Activated CD4-positive, alpha-beta T cell treated with anti-CD3 and anti-CD28 coated beads, Interleukin-10, Interleukin-2, amounts not matched to agents 100 ng/mL and 50 ng/mL, durations not matched to agents 16 hours and 8 hours (primary cell): ENCODE data around the gene RTN4RL1.
A peak's percentile ranks its signal among the peaks of the same experiment; 100 is the strongest.

ENCODE experiments used
- DNase-seq: peaks from one replicate; pipeline ENCODE4 v3.0.0-alpha.2; 2020

RTN4RL1 gene

DNA sequence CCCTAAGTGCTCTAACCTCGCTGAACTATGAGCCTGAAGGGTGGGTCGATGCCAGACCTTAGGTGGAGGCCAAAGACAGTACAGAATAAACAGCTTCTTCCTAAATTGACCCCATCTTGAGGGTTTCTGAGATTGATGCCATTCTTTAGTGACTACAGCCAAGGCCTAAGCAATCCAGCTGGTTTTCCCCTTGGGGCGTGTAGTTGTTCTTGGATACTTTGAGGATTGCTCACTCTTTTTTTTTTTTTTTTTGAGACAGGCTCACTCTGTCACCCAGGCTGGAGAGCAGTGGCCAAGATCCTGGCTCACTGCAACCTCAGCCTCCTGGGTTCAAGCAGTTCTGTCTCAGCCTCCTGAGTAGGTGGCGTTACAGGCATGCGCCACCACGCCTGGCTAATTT, 18.7 kb upstream of the RTN4RL1 start:
- no peak for DNase-seq

DNA sequence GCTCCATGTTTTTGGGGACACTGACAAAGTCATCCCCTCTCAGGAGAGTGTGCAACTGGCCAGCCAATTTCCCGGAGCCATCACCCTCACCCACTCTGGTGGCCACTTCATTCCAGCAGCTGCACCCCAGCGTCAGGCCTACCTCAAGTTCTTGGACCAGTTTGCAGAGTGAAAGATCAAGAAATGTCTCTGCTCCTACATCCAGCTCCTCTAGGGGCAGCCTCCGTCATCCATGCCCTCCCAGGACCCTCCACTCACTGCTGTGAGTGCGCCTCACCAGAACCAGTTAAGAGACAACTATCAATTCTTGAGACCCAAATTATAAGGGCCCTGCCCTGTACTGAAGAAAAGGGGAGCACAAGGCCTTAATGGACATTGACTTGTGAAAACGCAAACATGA, 17.8 kb upstream of the RTN4RL1 start:
- DNase-seq, result no peak

DNA sequence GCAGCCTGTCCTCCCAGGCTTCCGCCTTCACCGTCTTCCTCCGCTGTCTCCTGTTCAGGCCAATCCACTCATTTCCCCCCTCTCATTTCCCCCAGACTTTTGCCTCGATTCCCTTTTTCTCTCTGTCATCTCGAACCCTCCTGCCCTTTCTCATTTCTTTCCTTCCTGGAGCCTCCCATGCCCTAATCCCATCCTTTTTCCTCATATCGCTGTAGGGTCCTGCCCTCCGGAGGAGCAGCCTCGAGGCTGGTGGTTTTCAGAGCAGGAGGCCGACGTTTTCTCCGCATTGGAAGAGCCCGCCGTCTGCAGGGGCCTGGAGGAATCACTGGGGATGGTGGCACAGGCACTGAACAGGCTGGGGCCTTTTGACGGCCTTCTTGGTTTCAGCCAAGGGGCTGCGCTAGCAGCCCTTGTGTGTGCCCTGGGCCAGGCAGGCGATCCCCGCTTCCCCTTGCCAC, 17.3 kb upstream of the RTN4RL1 start:
- no peak for DNase-seq

DNA sequence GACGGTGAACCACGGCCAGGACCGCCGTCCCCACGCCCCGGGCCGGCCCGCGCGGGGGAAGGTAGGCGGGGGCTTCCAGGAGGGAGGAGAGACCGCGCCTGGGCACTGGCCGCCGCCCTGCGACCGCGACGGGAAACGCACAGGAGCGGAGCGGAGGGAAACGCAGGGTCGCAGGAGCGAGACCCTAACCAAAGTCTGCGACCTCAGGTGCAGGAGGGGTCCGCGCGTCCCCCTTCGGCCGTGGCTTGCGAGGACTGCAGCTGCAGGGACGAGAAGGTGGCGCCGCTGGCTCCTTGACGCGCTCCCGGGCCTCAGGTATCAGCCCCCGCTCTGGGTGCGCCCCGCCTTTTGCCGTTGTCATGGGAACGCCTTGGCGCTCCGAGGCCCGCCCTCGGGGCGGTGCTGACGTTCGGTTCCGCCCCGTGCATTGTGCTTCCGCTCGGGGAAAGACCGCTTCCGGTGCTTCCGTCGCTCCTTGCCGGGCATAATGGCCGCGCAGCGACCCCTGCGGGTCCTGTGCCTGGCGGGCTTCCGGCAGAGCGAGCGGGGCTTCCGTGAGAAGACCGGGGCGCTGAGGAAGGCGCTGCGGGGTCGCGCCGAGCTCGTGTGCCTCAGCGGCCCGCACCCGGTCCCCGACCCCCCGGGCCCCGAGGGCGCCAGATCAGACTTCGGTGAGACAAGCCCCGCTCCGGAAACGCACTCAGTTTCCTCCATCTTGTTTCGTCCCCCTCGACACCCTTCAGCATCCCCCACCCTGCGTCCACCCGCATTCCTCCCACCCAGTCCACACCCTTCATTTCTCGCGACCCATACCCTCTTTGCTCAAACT, 16.6 kb upstream of the RTN4RL1 start, which contains the start of gene OVCA2:
OVCA2 (plus strand) TSS at position 462 of the 829 bp plus-strand sequence; CDS start at position 488, 26 bp downstream.
- peak; percentile 98 for DNase-seq

DNA sequence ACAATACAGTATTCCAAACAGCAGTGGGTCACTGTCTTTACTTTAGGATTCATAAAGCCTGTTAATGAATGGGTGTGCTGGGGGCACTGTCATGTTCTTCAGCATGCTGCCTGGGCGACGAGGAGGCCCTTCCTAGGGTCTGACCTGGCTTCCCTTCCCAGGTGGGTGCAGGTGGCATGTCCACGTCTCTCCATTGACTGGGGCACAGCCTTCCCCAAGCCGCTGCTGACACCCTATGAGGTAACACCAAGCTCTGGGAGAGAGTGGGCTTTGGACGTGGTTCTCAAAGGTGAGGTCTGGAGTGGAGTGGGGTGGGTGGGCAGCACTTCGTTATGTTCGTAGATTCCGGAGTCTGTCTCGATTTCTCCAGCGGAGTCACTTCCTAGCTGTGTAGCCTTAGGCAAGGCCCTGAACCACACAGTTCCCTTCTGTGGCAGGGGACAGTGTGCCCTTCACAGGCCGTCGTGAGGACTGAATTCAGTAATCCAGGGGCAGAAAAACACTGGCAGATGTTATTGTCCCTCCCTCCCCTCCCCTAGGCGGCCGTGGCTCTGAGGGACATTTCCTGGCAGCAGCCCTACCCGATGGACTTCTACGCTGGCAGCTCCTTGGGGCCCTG, 15.9 kb upstream of the RTN4RL1 start:
- DNase-seq, result no peak

DNA sequence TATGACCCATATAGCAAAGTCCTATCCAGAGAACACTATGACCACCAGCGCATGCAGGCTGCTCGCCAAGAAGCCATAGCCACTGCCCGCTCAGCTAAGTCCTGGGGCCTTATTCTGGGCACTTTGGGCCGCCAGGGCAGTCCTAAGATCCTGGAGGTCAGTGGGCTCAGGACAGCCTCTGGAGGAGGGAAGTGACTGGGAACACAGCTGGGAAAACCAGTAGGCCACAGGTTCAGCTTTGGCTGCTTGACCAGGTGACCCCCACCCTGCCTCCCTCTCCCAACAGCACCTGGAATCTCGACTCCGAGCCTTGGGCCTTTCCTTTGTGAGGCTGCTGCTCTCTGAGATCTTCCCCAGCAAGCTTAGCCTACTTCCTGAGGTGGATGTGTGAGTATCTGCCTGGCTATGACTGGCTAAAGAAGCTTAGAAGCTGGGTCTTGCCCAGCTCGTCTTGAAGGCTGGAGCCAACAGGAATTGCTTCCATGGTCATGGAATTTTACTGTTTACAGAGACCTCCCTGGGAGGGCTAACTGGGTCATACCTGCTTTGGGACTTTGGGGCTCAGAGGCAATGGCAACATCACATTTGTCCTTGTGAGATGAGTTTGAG, 15.2 kb upstream of the RTN4RL1 start:
- no peak for DNase-seq

DNA sequence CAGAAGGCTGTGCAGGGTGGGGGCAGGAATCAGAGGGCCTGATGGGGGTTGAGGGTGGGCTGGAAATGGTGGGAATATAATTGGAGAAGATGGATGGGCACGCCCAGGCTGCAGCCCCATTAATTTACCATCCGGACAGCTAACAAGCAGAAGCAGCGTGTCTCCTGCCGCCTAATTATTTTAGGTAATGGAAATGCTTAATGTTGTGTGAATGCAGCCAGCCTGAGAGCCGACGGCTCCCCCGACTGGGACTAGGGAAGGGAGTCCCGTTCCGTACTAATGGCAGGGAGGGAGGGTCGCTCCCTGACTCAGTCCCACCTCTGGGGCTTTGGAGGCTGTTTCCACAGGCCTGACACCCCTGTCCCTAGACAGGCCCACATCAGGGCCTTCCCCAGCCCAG, 12.0 kb upstream of the RTN4RL1 start:
- no peak for DNase-seq

DNA sequence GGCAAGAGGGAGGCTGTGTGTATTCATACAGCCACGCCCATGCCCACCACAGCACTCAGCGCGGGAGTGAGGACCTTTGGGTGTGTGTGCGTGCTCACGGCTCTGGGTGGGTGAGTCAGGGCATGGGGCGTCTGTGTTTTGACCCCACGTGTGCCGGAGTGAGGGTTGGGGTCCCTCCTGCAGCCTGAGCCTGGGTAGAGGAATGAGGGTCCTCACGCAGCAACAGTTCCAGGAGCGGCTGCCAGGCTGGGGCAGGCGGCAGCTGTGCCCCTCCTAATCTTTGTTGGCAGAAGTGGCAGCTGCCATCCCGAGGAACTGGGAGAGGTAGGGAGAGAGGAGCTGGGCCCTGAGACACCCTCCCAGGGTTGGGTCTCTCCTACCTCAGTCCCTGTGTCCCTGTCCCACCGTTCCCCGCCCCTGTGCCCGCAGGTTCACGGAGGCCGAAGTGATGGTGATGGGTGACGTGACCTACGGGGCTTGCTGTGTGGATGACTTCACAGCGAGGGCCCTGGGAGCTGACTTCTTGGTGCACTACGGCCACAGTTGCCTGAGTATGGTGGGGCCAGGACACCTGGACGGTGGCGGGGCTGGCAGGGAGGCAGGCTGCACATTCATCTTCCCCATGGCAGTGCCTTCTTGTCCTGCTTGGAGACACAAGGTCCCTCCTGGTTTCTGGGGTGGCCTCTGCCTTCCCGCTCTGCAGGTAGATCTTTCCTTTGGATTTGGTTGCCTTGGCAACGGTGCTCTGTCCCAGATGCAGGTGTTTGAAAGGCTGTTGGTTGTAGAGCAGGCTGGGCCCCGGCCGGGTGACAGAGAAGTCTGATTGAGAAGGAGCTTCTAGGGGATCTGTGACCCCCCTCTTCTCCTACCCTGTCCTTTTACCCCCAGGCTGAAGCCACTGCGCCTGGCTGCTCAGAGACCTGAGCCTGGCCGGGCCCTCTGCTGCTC, 10.7 kb upstream of the RTN4RL1 start:
- DNase-seq, result no peak

DNA sequence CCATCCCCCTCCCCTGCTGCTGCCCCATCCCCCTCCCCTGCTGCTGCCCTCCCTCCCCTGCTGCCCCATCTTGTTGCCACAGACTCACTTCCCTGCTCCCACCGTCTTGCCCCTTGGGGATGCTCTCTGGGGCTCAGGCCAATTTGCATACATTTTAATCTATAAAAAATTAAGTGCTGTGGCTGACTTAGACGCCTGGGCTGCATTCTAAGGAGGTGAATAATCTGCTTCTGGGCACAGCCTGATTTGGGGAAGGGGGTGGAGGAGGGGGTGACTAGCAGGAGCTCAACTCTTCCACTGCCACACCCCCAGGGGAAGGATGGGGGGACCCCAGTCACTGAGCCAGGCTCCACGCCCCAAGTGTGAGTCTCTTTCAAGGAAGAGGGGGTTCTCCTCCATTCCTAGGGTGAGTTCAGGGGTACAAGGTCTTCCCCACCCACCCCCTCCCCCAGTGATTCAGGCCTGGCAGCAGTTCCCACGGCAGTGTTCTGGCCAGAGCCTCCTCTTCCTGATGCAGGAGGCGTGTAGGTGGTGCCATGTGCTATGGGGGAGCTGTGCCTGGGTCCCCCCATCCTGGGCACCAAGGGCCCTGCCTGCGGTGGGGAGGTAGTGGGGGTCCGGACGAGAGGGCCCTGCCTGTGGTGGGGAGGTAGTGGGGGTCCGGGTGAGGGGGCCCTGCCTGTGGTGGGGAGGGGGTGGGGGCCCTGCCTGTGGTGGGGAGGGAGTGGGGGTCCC, 9.8 kb upstream of the RTN4RL1 start:
- no peak for DNase-seq

DNA sequence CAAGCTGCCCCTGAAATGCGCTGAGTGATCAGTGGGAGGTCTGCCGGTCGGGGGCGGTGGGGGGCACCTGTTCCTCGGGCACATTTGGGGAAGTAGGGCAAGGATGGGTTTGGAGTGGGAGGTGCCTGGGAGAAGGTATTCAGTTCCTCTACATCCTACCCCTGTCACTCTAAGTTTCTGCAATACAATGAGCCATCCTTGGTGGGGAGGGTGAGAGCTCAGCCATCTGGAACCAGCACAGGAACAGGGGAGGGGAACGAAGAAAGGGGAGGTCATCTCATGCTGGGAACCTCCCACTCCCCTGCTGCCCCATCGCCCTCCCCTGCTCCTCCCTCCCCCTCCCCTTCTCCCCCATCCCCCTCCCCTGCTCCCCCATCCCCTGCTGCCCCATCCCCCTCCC, 9.0 kb upstream of the RTN4RL1 start:
- DNase-seq, result no peak

DNA sequence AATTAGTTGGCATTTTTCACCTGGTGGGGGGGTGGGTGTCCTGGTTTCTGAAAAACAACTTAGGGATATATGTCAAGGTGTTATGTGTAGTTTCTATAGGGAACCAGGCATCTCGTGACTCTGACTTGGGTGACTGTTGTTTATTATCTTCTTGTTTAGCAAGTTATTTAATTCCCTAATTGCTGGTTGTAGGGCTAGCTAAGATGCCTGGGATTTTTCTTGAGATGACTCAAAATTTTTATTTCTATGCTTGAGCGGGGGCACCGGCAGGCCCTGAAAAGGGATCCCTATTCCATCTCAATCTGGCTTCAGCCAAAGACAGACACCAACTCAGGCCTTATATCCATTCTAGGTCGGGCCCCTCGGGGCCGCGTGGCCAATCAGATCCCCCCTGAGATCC, 8.0 kb upstream of the RTN4RL1 start:
- no peak for DNase-seq

DNA sequence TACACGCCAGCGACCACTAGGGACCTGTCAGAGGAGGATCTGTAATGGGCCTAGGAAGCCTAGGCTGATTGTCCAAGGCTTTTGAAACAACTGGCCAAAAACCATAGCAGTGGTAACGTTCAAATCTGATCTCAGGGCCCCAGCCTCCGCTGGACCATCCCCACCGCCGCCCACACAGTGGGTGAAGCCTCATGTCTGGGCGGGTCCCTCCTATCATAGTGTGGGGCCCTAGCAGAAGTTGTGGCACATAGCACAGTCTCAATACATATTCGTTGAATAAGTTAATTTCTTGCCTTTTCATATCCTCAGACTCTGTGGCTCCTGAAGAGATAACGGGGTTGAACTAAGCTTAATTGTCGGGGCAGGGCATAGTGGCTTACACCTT, 5.6 kb upstream of the RTN4RL1 start:
- DNase-seq, result no peak

DNA sequence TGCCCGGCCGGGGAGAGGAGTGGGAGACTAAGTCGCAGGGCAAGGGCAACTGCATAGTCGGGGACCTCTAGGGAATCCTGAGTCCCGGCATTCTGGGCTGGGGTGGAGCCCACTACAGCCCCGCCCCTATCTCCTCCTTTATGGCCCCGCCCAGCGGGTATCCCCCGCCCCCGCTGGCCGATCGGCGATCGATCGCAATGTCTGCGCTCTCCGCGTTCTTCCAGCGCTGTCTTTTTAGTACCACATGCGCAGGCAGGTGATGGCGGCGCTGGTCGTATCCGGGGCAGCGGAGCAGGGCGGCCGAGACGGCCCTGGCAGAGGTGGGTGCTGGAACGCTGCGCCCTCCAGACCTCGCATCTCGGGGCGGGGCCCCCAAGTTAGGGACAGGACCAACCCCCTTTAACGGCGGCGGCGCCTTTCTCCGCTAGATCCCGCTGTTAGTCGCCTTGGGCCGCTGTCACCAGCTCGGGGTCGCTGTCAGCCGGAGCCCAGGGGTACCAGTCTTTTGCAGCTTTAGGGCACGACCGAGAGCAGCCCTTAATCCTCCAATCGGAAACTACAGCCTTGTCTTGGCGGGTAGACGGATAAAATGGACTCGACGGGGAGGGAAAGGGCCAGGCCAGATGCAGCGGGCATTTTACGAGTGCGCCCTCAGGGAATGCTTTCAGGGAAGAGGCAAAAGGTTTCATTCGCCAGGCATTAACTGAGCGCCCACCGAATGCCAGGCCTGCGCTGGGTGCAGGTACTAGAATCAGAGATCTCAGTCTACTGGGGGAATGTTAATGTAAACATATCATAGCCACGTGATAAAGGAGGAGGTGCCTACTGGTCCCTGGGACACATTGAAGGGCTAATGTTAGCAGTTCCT, 5.0 kb upstream of the RTN4RL1 start, which contains the start of gene DPH1:
DPH1 (plus strand) TSS at position 243 of the 868 bp plus-strand sequence; CDS start at position 260, 17 bp downstream.
- DNase-seq, result peak; percentile 91

DNA sequence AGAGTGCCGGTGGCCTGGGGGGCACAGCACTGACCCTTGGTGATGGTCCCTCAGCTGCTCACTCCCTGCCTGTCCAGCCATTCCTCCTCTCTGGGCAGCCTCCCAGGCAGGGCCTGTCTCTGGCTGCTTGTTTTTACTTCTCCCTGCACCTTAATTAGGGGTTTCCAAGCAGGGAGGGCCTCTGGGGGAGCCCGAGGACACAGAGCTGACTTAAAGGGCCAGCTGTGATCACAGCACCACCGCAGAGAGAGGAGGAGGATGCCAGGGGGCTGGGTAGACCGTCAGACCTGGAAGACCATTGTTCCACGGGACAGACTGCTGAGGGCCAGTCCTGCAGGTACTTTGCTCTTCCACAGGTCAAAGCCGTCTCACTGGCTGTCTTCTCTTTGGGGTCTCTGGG, 3.6 kb upstream of the RTN4RL1 start:
- DNase-seq, result no peak

DNA sequence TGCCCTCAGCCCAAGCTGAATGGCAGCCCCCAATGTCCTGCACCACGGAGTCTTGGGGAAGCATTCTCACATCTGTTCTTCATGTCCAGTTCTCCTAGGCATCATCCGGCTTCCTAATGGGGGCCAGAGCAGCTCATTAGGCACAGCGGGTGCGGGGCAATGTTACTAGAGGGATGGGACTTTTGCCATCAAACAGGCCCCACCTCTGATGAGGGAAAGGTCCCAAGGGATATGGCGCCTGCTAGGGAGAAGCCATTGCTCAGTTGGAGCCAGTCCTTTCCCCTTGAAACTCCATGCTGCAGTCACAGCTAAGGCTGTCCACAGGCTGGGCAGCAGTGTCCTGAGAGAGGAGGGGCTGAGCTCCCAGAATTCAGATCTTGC, 3.1 kb upstream of the RTN4RL1 start:
- no peak for DNase-seq

DNA sequence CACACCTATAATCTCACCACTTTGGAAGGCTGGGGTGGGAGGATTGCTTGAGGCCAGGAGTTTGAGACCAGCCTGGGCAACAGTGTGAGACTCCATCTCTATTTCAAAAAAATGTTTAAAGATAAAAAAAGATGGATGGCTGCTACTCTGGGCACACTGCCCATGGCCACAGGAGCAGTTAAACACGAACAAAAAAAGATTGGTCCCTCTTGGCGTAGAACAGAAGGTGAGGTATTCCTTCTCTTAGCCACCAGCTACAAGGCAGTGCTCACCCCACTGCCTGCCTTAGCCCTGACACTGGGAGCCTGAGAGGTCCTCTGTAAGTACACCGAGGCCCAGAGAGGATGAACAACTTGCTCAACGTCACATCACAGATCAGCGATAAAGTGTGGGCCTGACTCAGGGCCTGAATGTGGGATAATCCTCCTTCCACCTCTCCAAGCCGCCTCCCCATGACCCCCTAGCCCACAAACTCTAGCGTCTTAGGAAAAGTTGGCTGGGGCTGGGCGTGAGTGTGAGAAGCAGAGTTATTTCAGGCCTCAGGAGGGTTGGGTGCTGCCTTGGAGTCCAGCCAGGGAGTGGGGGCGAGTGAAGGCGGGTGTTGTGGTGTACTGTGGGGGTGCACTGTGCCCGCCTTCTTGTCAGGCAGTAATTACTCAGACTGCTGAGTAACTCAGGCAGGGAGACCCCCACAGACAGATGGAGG, 2.5 kb upstream of the RTN4RL1 start:
- no peak for DNase-seq

DNA sequence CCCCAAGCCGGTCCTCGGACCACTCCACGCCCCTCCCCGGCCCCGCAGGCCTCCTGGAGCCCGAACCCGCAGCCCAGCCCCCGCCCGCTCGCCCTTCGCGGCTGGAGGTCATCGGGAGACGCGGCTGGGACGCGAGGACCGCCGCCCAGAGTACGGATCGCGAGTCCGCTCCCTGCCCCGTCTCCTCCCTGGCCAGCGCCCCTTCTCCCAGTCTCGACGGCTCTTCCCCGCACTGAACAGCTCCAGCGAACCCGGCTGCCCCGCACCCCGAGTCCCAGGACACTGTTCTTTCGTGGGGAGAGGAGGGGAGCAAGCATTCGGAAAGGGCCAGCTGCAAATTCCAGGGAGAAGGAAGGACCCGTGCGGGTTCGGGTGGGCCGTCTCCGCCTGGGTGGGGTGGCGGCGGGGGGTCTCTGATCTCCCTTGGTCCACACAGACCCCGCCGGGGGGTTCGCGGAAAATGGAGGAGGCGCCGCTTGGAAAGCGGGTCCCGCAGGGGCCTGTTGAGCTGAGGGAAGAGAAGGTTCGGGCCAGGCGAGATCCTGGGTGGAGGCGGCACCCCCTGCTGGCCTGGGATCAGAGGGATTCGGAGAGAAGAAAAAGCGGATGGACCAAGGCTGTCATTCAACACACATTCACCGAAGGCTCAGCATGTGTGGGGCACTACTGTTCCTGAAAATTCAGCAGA, 632 bp upstream of the RTN4RL1 start:
- DNase-seq, result peak; percentile 20

DNA sequence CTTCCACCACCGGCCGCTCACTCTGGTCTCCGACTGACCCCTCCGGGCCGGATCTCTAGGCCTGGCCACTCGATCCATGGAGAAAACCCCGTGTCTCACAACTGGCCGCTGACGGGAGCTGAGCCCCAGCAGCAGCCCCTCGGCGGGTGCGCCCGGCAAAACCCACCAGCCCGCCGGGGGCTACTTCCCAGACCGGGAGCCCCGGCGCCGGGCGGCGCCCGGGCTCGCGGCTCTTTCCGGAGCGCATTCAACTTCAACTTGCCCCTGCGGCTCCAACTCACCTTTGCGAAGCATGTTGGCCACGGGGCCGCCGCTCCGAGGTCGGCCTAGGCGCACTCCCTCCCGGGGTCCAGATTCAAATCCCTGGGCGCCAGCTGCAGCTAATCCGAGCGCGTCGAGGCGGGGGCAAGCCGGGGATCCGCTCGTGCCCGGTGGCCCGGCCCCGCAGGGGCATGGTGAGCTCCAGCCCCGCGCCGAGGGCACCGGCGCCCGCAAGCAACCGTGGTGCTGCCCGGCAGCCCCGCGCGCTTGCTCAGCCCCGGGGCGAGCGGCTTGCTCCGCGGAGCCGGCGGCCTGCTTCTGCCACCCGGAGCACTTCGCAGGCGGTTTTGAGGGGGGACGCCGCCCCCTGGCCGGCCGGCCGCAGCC, 438 bp downstream of the RTN4RL1 start:
- DNase-seq, result no peak
